Measurements from ENCODE around the gene VAT1L.

The VAT1L gene

DNA sequence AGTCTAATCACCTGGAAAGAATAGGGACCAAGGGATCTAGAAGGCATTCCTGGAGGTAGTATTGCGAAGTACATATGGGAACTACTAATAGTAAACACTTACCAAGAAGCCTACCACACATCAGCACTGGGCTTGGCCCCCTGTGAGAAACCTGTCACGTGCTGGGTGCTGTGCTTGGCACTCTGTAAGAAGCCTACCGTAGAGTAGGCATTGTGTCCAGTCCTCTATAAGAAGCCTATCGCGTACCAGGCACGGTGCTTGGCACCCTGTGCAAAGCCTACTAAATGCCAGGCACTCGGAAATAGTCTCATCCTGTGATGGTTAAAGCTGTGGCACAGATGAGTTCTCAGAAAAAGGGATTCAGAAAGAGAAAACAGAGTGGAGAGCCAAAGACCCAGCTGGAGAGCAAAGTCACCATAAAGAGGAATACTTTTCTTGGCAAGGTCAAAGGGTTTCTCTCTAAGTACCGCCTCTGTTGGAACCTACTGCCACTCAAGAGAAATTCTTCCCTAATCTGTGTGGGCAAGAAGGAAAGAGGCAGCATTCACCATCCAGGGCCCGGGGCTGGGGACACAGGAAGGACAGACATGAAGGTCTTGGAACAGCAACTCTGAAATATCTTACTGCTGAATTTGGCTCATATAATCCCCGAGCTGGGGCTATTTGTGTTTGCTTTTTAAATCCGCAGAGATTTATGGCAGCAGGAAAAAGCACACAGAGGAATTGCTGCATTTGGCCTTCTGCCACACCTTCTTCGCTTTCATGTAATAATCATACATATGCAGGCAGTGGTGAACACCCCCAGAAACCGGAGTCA is 81.8 kb downstream of the VAT1L start:
- peak in 1 of 14 donors; percentile 10 for DNase-seq

GRCh38 chr16:77871932-77872331 is 83.6 kb downstream of the VAT1L start:
- no peak for DNase-seq

GRCh38 chr16:77873066-77873465 is 84.7 kb downstream of the VAT1L start:
- no peak for DNase-seq

GRCh38 chr16:77874347-77874746 is 86.0 kb downstream of the VAT1L start:
- DNase-seq = no peak

DNA sequence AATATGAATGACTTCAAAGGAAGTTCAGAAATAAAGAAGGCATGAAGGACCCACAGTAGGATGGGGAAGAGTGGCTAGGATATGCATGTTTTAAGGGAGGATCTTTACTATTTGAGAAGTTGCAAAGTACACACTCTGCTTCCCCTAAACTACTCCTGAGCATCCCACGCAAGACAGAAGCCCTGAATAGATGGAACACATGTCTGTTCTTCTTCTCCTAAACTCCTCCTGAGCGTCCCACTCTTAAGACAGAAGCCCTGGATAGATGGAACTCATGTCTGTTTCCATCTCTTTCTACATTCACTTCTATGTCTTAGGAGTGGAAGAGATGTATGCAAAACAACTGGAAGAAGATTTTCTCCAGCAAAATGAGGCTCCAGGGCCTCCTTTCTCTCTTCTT is 88.4 kb downstream of the VAT1L start:
- no peak for DNase-seq

DNA sequence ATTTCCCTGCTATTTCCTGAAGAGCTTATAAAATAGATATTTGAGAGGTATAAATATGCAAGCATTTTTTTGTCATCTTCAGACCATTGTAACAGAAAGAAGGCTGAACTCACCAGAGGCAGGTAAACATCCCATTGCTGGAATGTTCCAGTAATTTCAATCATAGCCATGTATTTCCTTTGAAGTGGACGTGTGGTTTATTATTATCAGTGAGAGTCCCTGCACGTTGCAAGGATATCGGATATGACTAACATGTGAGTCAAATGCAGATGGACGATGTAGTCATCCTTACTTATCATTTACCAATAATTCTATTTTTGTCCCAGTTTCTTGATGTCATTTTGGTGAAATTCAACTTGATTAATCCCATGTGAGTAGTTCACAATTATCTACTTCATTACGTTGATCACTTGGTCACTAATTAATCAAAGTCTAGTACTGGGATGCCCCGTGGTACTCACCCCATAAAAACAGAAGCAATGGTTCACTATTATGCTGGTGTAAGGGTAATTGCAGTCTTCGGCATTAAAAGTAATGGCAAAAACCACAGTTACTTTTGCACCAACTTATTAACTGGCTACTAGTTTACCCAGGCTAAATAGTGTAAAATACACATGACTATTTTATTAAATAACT is 89.5 kb downstream of the VAT1L start:
- DNase-seq = no peak

DNA sequence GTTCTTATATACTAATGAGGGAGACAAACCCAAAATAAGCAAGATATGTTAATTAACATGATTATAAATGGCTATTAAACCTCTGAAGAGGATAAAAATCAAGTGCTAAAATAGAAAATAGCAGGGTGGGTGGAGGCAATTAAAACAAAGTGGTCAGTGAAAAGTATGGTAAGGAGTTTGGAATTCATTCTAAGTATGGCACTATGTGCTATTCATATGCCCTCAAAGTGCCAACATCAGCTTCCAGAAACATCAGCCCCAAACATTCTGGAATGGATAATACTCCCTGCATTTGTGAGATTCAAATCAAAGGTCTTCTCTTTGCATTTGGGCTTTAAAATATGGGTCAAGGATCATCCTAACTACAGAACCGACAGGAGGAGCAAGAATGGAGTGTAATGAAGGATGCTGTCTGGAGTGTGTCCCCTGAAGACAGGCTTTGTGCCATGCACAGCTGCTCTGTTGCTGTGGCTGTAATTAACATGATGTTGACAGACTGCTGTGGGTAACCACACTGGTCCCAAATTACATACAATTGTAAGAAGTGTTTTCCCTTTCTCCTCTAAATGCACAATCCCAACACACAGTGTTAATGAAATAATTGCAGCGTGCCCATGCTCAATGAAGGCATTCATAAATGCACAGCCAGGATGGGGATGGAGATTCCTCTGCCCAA is 93.1 kb downstream of the VAT1L start:
- DNase-seq = no peak

DNA sequence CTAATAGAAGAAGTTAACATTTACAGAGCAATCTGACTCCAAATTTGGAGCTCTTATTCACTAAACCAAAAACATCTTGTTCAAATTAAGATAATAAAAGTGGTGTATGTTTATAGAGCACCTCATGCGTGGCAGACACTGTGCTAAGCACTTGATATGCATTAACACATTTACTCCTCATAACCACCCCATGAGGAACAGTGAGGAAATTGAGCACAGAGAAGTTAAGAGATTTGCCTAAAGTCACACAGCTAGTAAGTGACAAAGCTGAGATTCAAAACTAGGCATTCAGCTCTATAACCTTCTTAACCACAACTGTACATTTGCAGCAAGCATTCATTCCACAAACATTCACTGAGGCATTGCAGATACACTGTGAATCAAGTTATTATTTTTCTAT is 94.0 kb downstream of the VAT1L start:
- DNase-seq = no peak

DNA sequence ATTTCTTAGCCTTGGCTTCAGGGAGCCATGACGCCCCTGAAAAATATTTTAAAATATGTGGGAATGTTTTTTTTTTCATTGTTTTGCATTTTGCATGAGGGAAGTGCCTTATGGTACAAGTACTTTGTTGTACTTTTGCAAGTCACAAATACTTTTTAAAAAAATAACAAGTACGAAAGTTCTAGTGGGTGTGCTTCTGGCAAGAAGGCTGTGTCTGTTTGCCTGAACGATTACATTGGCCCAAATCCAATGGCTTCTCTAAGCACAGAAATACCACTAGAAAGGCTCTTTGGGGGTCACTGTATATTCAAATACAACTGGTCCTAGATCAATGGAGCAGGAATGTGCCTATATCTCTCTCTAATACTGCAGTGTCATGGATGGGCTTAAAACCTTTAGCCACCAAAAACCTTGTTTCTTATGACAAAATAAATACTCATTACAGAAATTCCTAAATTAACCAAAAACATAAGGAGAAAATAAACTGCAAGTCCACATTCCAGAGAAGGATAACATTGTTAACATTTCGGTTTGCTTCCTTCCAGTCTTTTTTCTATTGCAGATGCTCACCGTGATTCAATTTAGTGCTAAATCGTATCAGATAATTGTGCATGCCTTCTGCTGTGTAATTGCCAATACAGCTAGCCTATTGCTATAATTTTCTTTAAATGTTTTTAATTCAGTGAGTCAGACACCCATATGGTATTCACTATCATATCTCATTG is 97.4 kb downstream of the VAT1L start:
- DNase-seq = no peak

DNA sequence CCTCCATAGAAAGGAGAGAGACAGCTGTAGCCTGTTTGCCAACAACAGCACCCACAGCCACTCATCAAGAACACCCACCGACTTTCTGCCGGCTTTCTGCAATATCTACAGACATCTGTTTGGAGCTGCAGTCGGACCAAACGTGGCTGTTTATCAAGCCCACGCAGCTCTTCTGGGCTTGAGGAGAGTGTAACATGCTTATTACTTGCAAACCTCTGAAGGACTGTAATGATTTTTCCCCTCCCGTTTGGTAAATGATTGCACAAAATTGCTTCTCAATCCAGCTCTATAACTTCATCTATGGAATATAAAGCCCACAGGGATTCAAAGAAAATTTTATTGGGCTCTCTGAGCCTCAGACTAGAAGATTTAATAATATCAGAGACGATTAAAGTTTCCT is 100.5 kb downstream of the VAT1L start:
- DNase-seq = no peak

GRCh38 chr16:77890075-77890474 is 101.7 kb downstream of the VAT1L start:
- DNase-seq = no peak

DNA sequence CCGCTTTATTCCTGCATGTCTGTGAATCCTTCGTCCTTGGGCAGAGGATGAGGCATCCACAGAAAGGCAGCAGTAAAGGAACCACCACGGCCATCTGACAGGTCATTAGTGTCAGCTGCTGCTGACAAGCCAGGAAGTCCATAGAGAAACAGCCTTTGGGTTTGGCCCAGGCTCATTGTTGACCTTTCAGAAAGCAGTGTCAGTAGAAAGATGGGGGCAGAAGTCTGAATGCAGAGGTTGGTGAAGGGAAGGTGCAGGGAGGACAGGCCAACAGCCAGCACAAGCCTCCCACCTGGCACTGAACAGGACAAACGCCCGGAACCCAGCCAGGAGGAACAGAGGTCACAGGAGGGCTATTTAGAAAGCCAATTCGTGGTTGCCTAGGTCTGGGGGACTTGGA is 105.8 kb downstream of the VAT1L start:
- no peak for DNase-seq

DNA sequence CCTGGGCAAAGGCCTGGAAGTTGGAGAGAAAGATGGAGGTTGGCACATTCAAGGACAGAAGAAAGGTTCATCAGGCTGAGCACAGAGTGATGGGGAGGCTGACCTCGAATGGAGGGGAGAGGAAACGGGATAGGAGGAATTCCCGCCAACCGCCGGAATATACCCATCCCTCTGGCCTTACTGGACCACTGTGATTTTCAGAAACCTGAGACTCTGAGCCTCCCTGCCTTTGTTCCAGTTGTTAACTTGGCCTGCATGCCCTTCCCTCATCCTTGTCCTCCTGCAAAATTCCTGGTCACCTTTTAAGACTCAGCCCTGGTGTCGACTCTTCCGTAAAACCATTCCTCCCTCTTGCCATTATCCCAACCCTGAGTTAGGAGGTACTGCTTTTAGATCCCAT is 107.6 kb downstream of the VAT1L start:
- DNase-seq = no peak

DNA sequence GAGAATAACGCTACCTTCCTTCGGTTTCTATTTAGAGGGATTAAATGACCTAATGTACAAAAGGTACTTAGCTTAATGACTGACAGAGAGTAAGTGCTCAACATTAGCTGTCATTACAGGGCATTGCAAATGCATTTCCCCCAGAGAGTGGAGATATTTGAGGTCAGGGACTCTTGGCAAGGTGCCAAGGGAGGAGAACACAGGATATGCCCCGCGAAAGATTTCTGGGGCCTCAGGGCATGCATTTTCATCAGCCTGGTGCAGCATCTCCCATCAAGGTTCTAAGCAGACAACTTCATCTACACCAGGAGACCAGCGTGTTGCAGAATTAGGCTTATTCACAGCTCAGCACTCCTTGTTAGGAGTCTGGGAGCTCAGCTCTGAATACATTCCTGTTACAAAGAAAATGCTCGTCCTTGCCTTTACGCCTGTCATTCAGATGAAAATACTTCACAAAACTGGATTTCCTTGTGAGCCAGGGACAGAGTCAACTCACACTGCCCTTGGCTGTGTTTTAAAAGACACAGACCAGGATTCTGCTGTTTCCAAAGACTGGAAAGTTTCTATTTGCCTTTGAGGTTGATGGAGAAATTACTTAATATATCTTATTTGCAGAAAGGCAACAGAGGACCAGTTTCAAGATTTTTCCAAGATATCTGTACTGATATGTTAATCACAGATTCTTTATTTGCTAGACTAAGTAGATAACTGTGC is 108.2 kb downstream of the VAT1L start:
- no peak for DNase-seq

DNA sequence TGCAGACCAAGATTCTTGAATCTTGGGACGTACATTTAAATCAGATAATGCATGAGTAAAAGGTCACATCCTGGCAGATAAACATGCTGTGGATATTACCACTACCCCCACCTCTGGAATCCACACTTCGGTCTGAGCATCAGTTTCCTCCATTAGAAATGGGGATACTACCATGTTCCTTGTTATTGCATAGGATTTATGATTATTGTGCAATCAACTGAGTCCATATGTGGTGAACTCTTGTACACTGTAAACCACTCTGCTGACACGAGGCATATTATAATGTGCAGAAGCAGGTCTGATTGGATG is 108.7 kb downstream of the VAT1L start:
- no peak for DNase-seq

DNA sequence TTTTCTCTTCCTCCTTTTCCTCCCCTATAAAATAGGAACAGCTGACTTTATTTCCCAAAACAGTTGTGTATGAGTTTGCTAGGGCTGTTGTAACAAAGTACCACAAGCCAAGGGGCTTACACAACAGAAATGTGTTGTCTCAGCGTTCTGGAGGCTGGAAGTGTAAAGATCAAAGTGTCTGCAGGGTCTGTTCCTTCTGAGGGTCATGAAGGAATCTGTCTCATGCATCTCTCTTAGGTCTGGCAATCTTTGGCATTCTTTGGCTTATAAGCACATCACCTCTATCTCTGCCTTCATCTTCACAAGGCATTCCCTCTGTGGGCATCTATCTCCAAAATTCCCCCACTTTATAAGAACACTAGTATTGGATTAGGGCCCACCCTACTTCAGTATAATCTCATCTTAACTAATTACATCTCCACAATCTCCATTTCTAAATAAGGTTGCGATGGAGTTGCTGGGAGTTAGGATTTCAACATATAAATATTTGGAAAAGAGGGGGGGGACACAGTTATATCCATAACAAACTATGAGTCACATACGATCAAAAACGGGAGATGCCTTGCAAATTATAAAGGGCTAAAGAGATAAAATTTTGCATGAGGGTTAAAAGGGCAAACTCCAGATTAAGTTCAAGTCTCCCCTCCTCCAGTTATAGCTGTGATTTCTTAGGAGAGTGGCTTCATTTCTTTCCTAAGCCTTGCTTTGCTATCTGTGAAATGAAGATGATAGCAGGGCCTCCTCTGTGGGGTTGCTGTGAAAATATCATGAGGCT is 109.7 kb downstream of the VAT1L start:
- no peak for DNase-seq

GRCh38 chr16:77898671-77899211 is 110.4 kb downstream of the VAT1L start:
- DNase-seq = peak in 1 of 14 donors; percentile 17

- no peak for DNase-seq
Measured at GRCh38 chr16:77899416-77899815, 111.1 kb downstream of the VAT1L start.

- DNase-seq = no peak
Measured at GRCh38 chr16:77905374-77905920, 117.1 kb downstream of the VAT1L start.

DNA sequence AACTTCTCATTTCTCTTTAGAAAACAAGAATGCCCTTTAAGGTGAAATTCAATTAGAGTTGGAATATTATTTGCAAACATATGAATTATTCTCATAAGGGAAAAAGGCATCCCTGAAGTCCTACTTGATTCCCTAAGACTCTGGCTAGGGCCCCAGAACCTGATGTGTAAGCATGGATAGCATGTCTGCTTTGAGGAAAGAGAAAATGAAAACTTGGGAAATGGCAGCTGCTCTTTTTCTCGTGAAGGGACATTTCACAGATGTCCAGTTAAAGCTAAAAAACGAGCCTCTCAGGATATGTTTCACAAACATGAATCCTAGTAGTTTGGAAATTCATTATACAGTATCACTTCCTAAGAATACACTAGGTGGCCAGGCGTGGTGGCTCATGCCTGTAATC is 121.7 kb downstream of the VAT1L start:
- no peak for DNase-seq

DNA sequence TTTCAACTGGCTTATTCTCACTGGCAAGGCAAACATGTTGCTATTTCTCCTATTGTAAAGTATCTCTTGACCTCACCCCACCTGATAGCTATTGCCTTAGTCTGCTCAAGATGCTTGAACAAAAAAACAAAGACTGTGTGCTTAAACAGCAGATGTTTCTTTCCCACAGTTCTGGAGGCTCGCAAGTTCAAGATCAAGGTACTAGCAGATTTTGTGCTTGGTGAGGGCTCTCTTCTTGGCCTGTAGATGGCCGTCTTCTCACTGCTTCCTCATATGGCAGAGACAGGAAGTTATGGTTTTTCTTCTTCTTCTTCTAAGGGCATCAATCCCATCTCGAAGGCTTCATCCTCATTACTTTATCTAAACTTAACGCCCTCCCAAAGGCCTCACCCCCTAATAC is 124.3 kb downstream of the VAT1L start:
- no peak for DNase-seq
